Cerebellar cortex (tissue), 1 donor: Measurements from ENCODE around the gene PARP12.

Experiments
- DNase-seq: peaks from one replicate; pipeline ENCODE4 v3.0.0-alpha.2; 2015; ENCODE audit warnings: low spot score

PARP12 gene

GRCh38 chr7:139991911-139992310 is 70.8 kb downstream of the PARP12 start:
- no peak for DNase-seq

- DNase-seq: no peak
Measured at GRCh38 chr7:139991269-139991666, 71.5 kb downstream of the PARP12 start.

GRCh38 chr7:139990571-139991268 is 72.0 kb downstream of the PARP12 start:
- no peak for DNase-seq

- no peak for DNase-seq
Measured at GRCh38 chr7:139990142-139990535, 72.6 kb downstream of the PARP12 start.

- no peak for DNase-seq
Measured at GRCh38 chr7:139989366-139990141, 73.2 kb downstream of the PARP12 start.

- DNase-seq: no peak
Measured at GRCh38 chr7:139987691-139988516, 74.8 kb downstream of the PARP12 start.

GRCh38 chr7:139985811-139986210 is 76.9 kb downstream of the PARP12 start:
- DNase-seq: no peak

- DNase-seq: no peak
Measured at GRCh38 chr7:139984642-139985539, 77.9 kb downstream of the PARP12 start.

GRCh38 chr7:139982927-139983920 is 79.5 kb downstream of the PARP12 start:
- no peak for DNase-seq

- DNase-seq: no peak
Measured at GRCh38 chr7:139981511-139981895, 81.2 kb downstream of the PARP12 start.

- DNase-seq: no peak
Measured at GRCh38 chr7:139976838-139977656, 85.7 kb downstream of the PARP12 start.

GRCh38 chr7:139976055-139976837 is 86.5 kb downstream of the PARP12 start:
- no peak for DNase-seq

GRCh38 chr7:139974179-139974811 is 88.5 kb downstream of the PARP12 start:
- no peak for DNase-seq
